HEK293T (cell line): ENCODE data around the gene RHEB.

Experiments used
- ARNT ChIP-seq: fragments of 450-650 bp; IDR thresholded peaks from 2 replicates; pipeline ENCODE4 v1.6.1; 2017; ENCODE audit warnings: mild to moderate bottlenecking
- BHLHE40 ChIP-seq: fragments of 450-650 bp; IDR thresholded peaks from 2 replicates; pipeline ENCODE4 v1.6.1; 2016; ENCODE audit warnings: mild to moderate bottlenecking, moderate library complexity, borderline replicate concordance
- ELF4 ChIP-seq: fragments of 450-650 bp; IDR thresholded peaks from 2 replicates; pipeline ENCODE4 v1.6.1; 2017; ENCODE audit warnings: antibody characterized with exemption
- FOXA1 ChIP-seq: fragments of 450-650 bp; IDR thresholded peaks from 2 replicates; pipeline ENCODE4 v1.6.1; 2016; ENCODE audit warnings: mild to moderate bottlenecking
- FOXM1 ChIP-seq: fragments of 450-650 bp; IDR thresholded peaks from 2 replicates; pipeline ENCODE4 v1.6.1; 2017; ENCODE audit warnings: mild to moderate bottlenecking, borderline replicate concordance
- HDGF ChIP-seq: fragments of 450-650 bp; IDR thresholded peaks from 2 replicates; pipeline ENCODE4 v1.6.1; 2017; ENCODE audit warnings: antibody characterized with exemption, borderline replicate concordance
- L3MBTL2 ChIP-seq: fragments of 450-650 bp; conservative IDR thresholded peaks from 2 replicates; pipeline ENCODE4 v1.6.1; 2016; ENCODE audit warnings: mild to moderate bottlenecking
- LEF1 ChIP-seq: fragments of 450-650 bp; IDR thresholded peaks from 2 replicates; pipeline ENCODE4 v1.6.1; 2017; ENCODE audit warnings: mild to moderate bottlenecking, borderline replicate concordance
- NFRKB ChIP-seq: fragments of 450-650 bp; IDR thresholded peaks from 2 replicates; pipeline ENCODE4 v1.6.1; 2016; ENCODE audit warnings: mild to moderate bottlenecking, moderate library complexity
- SP1 ChIP-seq: fragments of 450-650 bp; IDR thresholded peaks from 2 replicates; pipeline ENCODE4 v1.6.1; 2017
- SUZ12 ChIP-seq: fragments of 450-650 bp; IDR thresholded peaks from 2 replicates; pipeline ENCODE4 v1.6.1; 2016; ENCODE audit warnings: mild to moderate bottlenecking
- TARDBP ChIP-seq: fragments of 450-650 bp; IDR thresholded peaks from 2 replicates; pipeline ENCODE4 v1.6.1; 2016
- ZNF384 ChIP-seq: fragments of 450-650 bp; IDR thresholded peaks from 2 replicates; pipeline ENCODE4 v1.6.1; 2016
- TF ChIP-seq, protein P1 (sequence below): fragments of 450-650 bp; IDR thresholded peaks from 2 replicates; pipeline ENCODE4 v1.6.1; 2016

DNA sequence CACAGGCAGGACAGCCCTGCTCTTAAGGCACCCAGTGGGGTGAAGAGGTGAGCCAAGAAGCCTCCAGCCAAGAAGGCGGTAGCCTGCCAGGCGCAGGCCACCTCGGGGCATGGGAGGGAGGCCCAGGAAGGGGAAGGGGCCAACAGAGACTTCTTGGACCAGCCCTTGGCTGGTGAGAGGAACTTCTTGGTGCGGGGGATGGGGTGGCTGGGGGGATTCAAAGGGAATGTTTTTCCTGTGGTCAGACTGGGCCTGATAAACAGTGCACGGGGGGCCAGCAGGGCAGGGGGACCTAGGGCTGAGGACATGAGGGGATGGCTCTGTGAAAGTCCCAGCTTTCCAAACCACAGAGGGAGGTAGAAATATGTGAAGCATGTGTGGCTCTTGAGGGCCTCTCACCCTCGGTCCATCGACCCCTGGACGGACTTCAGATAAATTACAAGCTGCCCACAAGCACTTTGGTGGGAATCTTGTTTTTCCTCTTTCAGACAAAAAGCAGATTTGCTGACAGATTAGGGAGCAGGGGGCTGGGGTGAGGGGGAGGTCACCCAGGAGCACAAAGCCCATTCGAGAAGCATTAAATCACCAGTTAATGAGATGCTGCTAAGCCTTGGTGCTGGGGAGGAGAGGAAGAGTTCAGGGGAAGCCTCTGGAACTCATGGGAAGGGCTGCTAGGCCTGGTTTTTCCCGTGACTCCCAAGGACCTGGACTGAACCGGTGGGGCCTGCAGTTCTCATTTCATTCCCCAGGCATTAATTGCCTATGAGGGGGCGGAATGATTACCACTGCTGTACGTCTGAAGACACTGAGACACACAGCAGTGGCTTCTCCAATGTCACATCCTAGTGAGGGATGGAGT is 91.1 kb downstream of the RHEB start:
- TF ChIP-seq ELF4 (no peak), SP1 (no peak), LEF1 (no peak), HDGF (no peak), BHLHE40 (no peak), SUZ12 (no peak), ZNF384 (no peak), L3MBTL2 (no peak), FOXA1 (no peak), FOXM1 (no peak), ARNT (no peak), TARDBP (no peak), NFRKB (no peak)
- TF ChIP-seq, protein P1, sequence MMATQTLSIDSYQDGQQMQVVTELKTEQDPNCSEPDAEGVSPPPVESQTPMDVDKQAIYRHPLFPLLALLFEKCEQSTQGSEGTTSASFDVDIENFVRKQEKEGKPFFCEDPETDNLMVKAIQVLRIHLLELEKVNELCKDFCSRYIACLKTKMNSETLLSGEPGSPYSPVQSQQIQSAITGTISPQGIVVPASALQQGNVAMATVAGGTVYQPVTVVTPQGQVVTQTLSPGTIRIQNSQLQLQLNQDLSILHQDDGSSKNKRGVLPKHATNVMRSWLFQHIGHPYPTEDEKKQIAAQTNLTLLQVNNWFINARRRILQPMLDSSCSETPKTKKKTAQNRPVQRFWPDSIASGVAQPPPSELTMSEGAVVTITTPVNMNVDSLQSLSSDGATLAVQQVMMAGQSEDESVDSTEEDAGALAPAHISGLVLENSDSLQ: no peak
